H9 (cell line): Measurements from ENCODE around the gene CACNA2D3. TPM values are rescaled to one million over a fixed set of nuclear protein-coding genes. Genes with fewer than 3 reads are reported as not detected.

Source experiments
- DNase-seq: peaks from one replicate; pipeline ENCODE4 v3.0.0-alpha.2; 2017
- H2AFZ ChIP-seq: one replicate; pipeline ENCODE4 v1.6.1; 2013; ENCODE audit warnings: mild to moderate bottlenecking, low read length, control low read depth, moderate library complexity
- H2AK5ac ChIP-seq: 2 replicates; pipeline ENCODE4 v1.6.1; 2013; ENCODE audit warnings: low read length, control low read depth, mixed read lengths; ENCODE audit not compliant: insufficient read length
- H2BK120ac ChIP-seq: one replicate; pipeline ENCODE4 v1.6.1; 2013; ENCODE audit warnings: low read depth, mild to moderate bottlenecking, low read length, control low read depth, inconsistent platforms; ENCODE audit not compliant: poor library complexity, severe bottlenecking
- H2BK12ac ChIP-seq: 2 replicates; pipeline ENCODE4 v1.6.1; 2013; ENCODE audit warnings: low read length, control low read depth, mixed read lengths, low read depth; ENCODE audit not compliant: insufficient read length
- H2BK15ac ChIP-seq: 2 replicates; pipeline ENCODE4 v1.6.1; 2013; ENCODE audit warnings: low read depth, low read length, control low read depth
- H2BK20ac ChIP-seq: one replicate; pipeline ENCODE4 v1.6.1; 2013; ENCODE audit warnings: low read depth, mild to moderate bottlenecking, low read length, control low read depth, inconsistent platforms; ENCODE audit not compliant: poor library complexity, severe bottlenecking
- H2BK5ac ChIP-seq: 2 replicates; pipeline ENCODE4 v1.6.1; 2013; ENCODE audit warnings: low read length, control low read depth, mixed read lengths; ENCODE audit not compliant: insufficient read length
- H3K14ac ChIP-seq: 2 replicates; pipeline ENCODE4 v1.6.1; 2013; ENCODE audit warnings: low read length, control low read depth; ENCODE audit not compliant: insufficient read depth
- H3K18ac ChIP-seq: 2 replicates; pipeline ENCODE4 v1.6.1; 2013; ENCODE audit warnings: low read depth, mild to moderate bottlenecking, mixed read lengths, low read length, control low read depth; ENCODE audit not compliant: insufficient read length
- H3K23ac ChIP-seq: 2 replicates; pipeline ENCODE4 v1.6.1; 2013; ENCODE audit warnings: low read length, control low read depth, mixed read lengths, low read depth; ENCODE audit not compliant: insufficient read length
- H3K23me2 ChIP-seq: 2 replicates; pipeline ENCODE4 v1.6.1; 2013; ENCODE audit warnings: low read depth, mild to moderate bottlenecking, mixed read lengths, low read length, control low read depth; ENCODE audit not compliant: insufficient read length, poor library complexity, severe bottlenecking
- H3K27ac ChIP-seq: 2 replicates; pipeline ENCODE4 v1.5.1; 2013; ENCODE audit warnings: low read length, control low read depth, mixed read lengths, low read depth; ENCODE audit not compliant: insufficient read length
- H3K27me3 ChIP-seq: 2 replicates; pipeline ENCODE4 v1.6.1; 2013; ENCODE audit warnings: low read length, control low read depth, inconsistent platforms; ENCODE audit not compliant: insufficient read depth
- H3K4ac ChIP-seq: 2 replicates; pipeline ENCODE4 v1.6.1; 2013; ENCODE audit warnings: low read depth, mild to moderate bottlenecking, control low read depth, inconsistent platforms, low read length, moderate library complexity
- H3K4me1 ChIP-seq: 2 replicates; pipeline ENCODE4 v1.6.1; 2013; ENCODE audit warnings: low read length, control low read depth, inconsistent platforms; ENCODE audit not compliant: insufficient read depth
- H3K4me2 ChIP-seq: 2 replicates; pipeline ENCODE4 v1.6.1; 2013; ENCODE audit warnings: low read length, control low read depth, mixed read lengths; ENCODE audit not compliant: insufficient read length, insufficient read depth
- H3K56ac ChIP-seq: 2 replicates; pipeline ENCODE4 v1.6.1; 2013; ENCODE audit warnings: low read depth, mild to moderate bottlenecking, mixed read lengths, low read length, control low read depth; ENCODE audit not compliant: insufficient read length
- H3K79me1 ChIP-seq: 2 replicates; pipeline ENCODE4 v1.6.1; 2013; ENCODE audit warnings: low read depth, mild to moderate bottlenecking, moderate library complexity, low read length, control low read depth, inconsistent platforms; ENCODE audit not compliant: insufficient read depth, poor library complexity, severe bottlenecking
- H3K79me2 ChIP-seq: 2 replicates; pipeline ENCODE4 v1.6.1; 2013; ENCODE audit warnings: low read length, control low read depth, inconsistent platforms; ENCODE audit not compliant: insufficient read depth
- H3K9ac ChIP-seq: 2 replicates; pipeline ENCODE4 v1.6.1; 2013; ENCODE audit warnings: low read length, control low read depth, mixed read lengths; ENCODE audit not compliant: insufficient read length; ENCODE audit errors: extremely low read depth
- H3K9me3 ChIP-seq: one replicate; pipeline ENCODE4 v1.6.1; 2013; ENCODE audit warnings: low read depth, low read length, inconsistent platforms; ENCODE audit not compliant: control insufficient read depth
- H3T11ph ChIP-seq: one replicate; pipeline ENCODE4 v1.6.1; 2013; ENCODE audit warnings: mild to moderate bottlenecking, low read length, control low read depth, inconsistent platforms
- H4K20me1 ChIP-seq: one replicate; pipeline ENCODE4 v1.6.1; 2013; ENCODE audit not compliant: control insufficient read depth, insufficient read length, insufficient read depth
- H4K5ac ChIP-seq: 2 replicates; pipeline ENCODE4 v1.6.1; 2013; ENCODE audit warnings: low read depth, mild to moderate bottlenecking, mixed read lengths, low read length, control low read depth; ENCODE audit not compliant: insufficient read length
- H4K8ac ChIP-seq: replicated peaks from 2 replicates; pipeline ENCODE4 v1.6.1; 2013; ENCODE audit warnings: low read length, control low read depth, mixed read lengths, low read depth; ENCODE audit not compliant: insufficient read length
- H4K91ac ChIP-seq: 2 replicates; pipeline ENCODE4 v1.6.1; 2013; ENCODE audit warnings: low read depth, mild to moderate bottlenecking, moderate library complexity, mixed read lengths, low read length, control low read depth; ENCODE audit not compliant: insufficient read length
- H3K27ac Mint-ChIP-seq, 3 experiments: 2 replicates in 2 of 3; 3 replicates in 1 of 3; pipeline ENCODE4 v1.8.0; 2020 to 2021; ENCODE audit warnings: mixed read lengths in 3 of 3, mild to moderate bottlenecking in 1 of 3, moderate library complexity in 1 of 3
- H3K27me3 Mint-ChIP-seq: 2 replicates; pipeline ENCODE4 v1.8.0; 2021; ENCODE audit warnings: low read depth, mild to moderate bottlenecking, moderate library complexity, mixed read lengths
- H3K36me3 Mint-ChIP-seq, 3 experiments: 2 replicates in 2 of 3; 3 replicates in 1 of 3; pipeline ENCODE4 v1.8.0; 2020 to 2021; ENCODE audit warnings: low read depth in 3 of 3, mixed read lengths in 3 of 3; ENCODE audit not compliant: insufficient read depth in 1 of 3
- H3K4me1 Mint-ChIP-seq, 2 experiments: 2 replicates each; pipeline ENCODE4 v1.8.0; 2020; ENCODE audit warnings: mixed read lengths in 2 of 2
- H3K4me3 Mint-ChIP-seq, 2 experiments: 2 replicates in 1 of 2; 3 replicates in 1 of 2; pipeline ENCODE4 v1.8.0; 2020 to 2021; ENCODE audit warnings: mild to moderate bottlenecking in 2 of 2, mixed read lengths in 2 of 2, moderate library complexity in 1 of 2
- H3K9me3 Mint-ChIP-seq, 2 experiments: 2 replicates in 1 of 2; 3 replicates in 1 of 2; pipeline ENCODE4 v1.8.0; 2020; ENCODE audit warnings: mild to moderate bottlenecking in 2 of 2, mixed read lengths in 2 of 2, moderate library complexity in 1 of 2
- WGBS: extraction: QIAGEN DNeasy Blood & Tissue Kit; methylation state at CpG from one replicate; pipeline ENCODE4 v1.1.7; 2013; ENCODE audit warnings: missing lambda C conversion rate, low lambda C conversion rate, mixed read lengths; ENCODE audit not compliant: insufficient read length; ENCODE audit errors: extremely low coverage; 5-methylcytosine and 5-hydroxymethylcytosine counted together
- total RNA-seq: library from RNA; stranded (reverse); gene quantifications from 2 replicates; pipeline ENCODE4 v1.2.1, GENCODE V29; 2021
- TF ChIP-seq, protein P1 (sequence below): fragments of 200-600 bp; sonication (generic); conservative IDR thresholded peaks from 3 replicates; pipeline ENCODE4 v1.8.0; 2021; ENCODE audit warnings: antibody characterized with exemption, mild to moderate bottlenecking

Gene CACNA2D3
- total RNA-seq, 1 experiment from 2014 or later: 3.2 TPM

DNA sequence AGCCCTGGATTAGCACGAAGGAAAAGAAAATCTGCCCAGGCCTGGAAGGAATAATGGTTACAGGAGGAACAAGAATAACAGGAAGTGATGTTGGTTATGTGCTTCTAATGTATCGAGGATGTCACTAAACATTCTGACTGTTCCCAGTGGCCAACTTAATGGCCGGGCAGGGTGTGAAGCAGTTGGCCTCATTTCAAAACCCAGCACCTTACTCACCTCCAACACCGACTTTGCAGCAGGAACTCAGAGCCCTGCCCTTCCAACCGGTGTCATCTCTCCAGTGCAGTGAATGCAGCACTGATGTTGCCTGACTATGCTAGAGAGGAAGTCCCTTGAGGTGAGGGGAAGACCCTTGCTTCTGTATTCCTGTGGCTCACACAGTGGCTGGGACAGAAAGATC, 967.9 kb downstream of the CACNA2D3 start:
- Histone ChIP-seq H2AK5ac (no peak overlapping the region), H3K9me3 (no peaks in the 10 kb centered on the region), H3K27me3 (no peaks in the 10 kb centered on the region), H2BK20ac (no peak overlapping the region), H3T11ph (no peak overlapping the region), H3K4ac (no peak overlapping the region), H4K20me1 (no peaks in the 10 kb centered on the region), H3K56ac (no peak overlapping the region), H3K4me2 (no peak overlapping the region), H4K91ac (no peak overlapping the region), H2BK15ac (no peak overlapping the region), H3K27ac (no peak overlapping the region), H2BK5ac (no peak overlapping the region), H3K23me2 (no peaks in the 10 kb centered on the region), H2BK120ac (no peak overlapping the region), H2AFZ (no peak overlapping the region), H2BK12ac (no peak overlapping the region), H3K18ac (no peak overlapping the region), H3K79me2 (no peaks in the 10 kb centered on the region), H3K4me1 (no peaks in the 10 kb centered on the region), H3K14ac (no peak overlapping the region), H4K5ac (no peak overlapping the region), H3K23ac (no peak overlapping the region), H3K9ac (no peak overlapping the region), H4K8ac (no peak overlapping the region), H3K79me1 (no peaks in the 10 kb centered on the region)
- Mint-ChIP-seq H3K9me3 (no peaks in the 10 kb centered on the region; a peak in 1 of 5 replicates), H3K4me3 (no peak overlapping the region), H3K36me3 (no peaks in the 10 kb centered on the region), H3K27ac (no peak overlapping the region), H3K4me1 (no peaks in the 10 kb centered on the region), H3K27me3 (peaks cover 5% of the 10 kb centered on the region)
- TF ChIP-seq, protein P1, sequence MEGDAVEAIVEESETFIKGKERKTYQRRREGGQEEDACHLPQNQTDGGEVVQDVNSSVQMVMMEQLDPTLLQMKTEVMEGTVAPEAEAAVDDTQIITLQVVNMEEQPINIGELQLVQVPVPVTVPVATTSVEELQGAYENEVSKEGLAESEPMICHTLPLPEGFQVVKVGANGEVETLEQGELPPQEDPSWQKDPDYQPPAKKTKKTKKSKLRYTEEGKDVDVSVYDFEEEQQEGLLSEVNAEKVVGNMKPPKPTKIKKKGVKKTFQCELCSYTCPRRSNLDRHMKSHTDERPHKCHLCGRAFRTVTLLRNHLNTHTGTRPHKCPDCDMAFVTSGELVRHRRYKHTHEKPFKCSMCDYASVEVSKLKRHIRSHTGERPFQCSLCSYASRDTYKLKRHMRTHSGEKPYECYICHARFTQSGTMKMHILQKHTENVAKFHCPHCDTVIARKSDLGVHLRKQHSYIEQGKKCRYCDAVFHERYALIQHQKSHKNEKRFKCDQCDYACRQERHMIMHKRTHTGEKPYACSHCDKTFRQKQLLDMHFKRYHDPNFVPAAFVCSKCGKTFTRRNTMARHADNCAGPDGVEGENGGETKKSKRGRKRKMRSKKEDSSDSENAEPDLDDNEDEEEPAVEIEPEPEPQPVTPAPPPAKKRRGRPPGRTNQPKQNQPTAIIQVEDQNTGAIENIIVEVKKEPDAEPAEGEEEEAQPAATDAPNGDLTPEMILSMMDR: no peak
- no CpG with 5 or more reads among the region's 5 CpGs for WGBS
- no peak for DNase-seq
